K562 (cell line): ENCODE measurements around the gene ELMO1. TPM values are rescaled to one million over a fixed set of nuclear protein-coding genes. Genes with fewer than 3 reads are reported as not detected.

ENCODE experiments used
- ATAC-seq: fragments of 200-7000 bp; cut with Tn5 transposase; 3 replicates; pipeline ENCODE4 v1.9.1; 2020; ENCODE audit warnings: moderate library complexity
- BruUV-seq: library from RNA; stranded (reverse); fragments of 400-500 nt; replicated peaks from 2 replicates; lab custom pipeline; 2021; lab: Mats Ljungman, UMichigan
- CTCF ChIA-PET: fragments of 300-600 bp; formaldehyde crosslinking; extraction: SDS; loops from one replicate; lab custom pipeline; 2021; ENCODE audit warnings: low intra/inter-chr PET ratio; lab: Yijun Ruan, JAX
- POLR2A ChIA-PET: fragments of 300-600, 350-650 bp; sonication (Branson Sonifier 250); formaldehyde crosslinking; extraction: SDS; loops from one replicate; lab custom pipeline; 2021; ENCODE audit warnings: antibody characterized with exemption, inconsistent platforms; lab: Yijun Ruan, JAX
- DNase-seq, 4 experiments: peaks; one replicate each; pipeline versions ENCODE4 v3.0.0 to v3.0.0-alpha.2; 2011 to 2018; ENCODE audit warnings: low spot score in 3 of 4, mixed read lengths in 3 of 4; ENCODE audit errors: extremely low read depth in 1 of 4
- FAIRE-seq: peaks from 2 replicates; lab custom pipeline; 2011; peaks lifted over from hg19 to GRCh38; lab: Jason Lieb, UNC
- H2AFZ ChIP-seq: 2 replicates; pipeline ENCODE4 v1.6.0; 2011; ENCODE audit warnings: low read depth, low read length, control low read depth, inconsistent platforms
- H3K27ac ChIP-seq: fragments of 200-600 bp; 3 replicates; pipeline ENCODE4 v1.8.0; 2011; ENCODE audit warnings: low read depth, mild to moderate bottlenecking, control low read depth, inconsistent platforms, low read length, moderate library complexity, mixed read lengths; ENCODE audit errors: extremely low read depth
- H3K27me3 ChIP-seq, 2 experiments: fragments of 300-600 bp in 1 of 2; 2 replicates in 1 of 2; 3 replicates in 1 of 2; pipeline versions ENCODE4 v1.6.0 to v1.8.0; 2011; ENCODE audit warnings: inconsistent platforms in 2 of 2, low read length in 2 of 2, mild to moderate bottlenecking in 1 of 2, mixed read lengths in 1 of 2, moderate library complexity in 1 of 2; ENCODE audit not compliant: control insufficient read depth in 2 of 2, insufficient read depth in 2 of 2
- H3K36me3 ChIP-seq: fragments of 300-600 bp; 3 replicates; pipeline ENCODE4 v1.8.0; 2011; ENCODE audit warnings: mild to moderate bottlenecking, low read length, inconsistent platforms; ENCODE audit not compliant: control insufficient read depth, insufficient read depth
- H3K4me1 ChIP-seq, 2 experiments: fragments of 200-600 bp in 1 of 2; replicated peaks in 1 of 2; 2 replicates in 1 of 2; 3 replicates in 1 of 2; pipeline versions ENCODE4 v1.5.1 to v1.8.0; 2011; ENCODE audit warnings: inconsistent platforms in 2 of 2, low read length in 2 of 2, mild to moderate bottlenecking in 1 of 2, mixed read lengths in 1 of 2, moderate library complexity in 1 of 2; ENCODE audit not compliant: control insufficient read depth in 2 of 2, insufficient read depth in 2 of 2
- H3K4me2 ChIP-seq: 2 replicates; pipeline ENCODE4 v1.6.1; 2011; ENCODE audit warnings: low read length, control low read depth, inconsistent platforms, mixed read lengths; ENCODE audit not compliant: insufficient read depth
- H3K4me3 ChIP-seq: fragments of 200-600 bp; sonication (generic), shearing (Covaris generic); 2 replicates; pipeline ENCODE4 v1.5.1; 2016; ENCODE audit warnings: control low read depth, inconsistent platforms
- H3K79me2 ChIP-seq: fragments of 200-600 bp; 3 replicates; pipeline ENCODE4 v1.8.0; 2011; ENCODE audit warnings: low read length, inconsistent platforms; ENCODE audit not compliant: control insufficient read depth, insufficient read depth
- H3K9ac ChIP-seq, 2 experiments: 2 replicates each; pipeline versions ENCODE4 v1.6.0 to v1.6.1; 2011; ENCODE audit warnings: low read depth in 2 of 2, low read length in 2 of 2, control low read depth in 1 of 2, inconsistent platforms in 1 of 2, mild to moderate bottlenecking in 1 of 2, mixed read lengths in 1 of 2; ENCODE audit not compliant: insufficient read depth in 1 of 2
- H3K9me1 ChIP-seq: one replicate; pipeline ENCODE4 v1.6.0; 2011; ENCODE audit warnings: inconsistent platforms, mild to moderate bottlenecking, low read length, moderate library complexity; ENCODE audit not compliant: control insufficient read depth, insufficient read depth
- H3K9me3 ChIP-seq: replicated peaks from 2 replicates; pipeline ENCODE4 v1.5.1; 2011; ENCODE audit warnings: low read depth, low read length, inconsistent platforms; ENCODE audit not compliant: control insufficient read depth, insufficient read depth
- H4K20me1 ChIP-seq: replicated peaks from 2 replicates; pipeline ENCODE4 v1.6.1; 2011; ENCODE audit warnings: low read length, inconsistent platforms, mixed read lengths; ENCODE audit not compliant: control insufficient read depth, insufficient read depth
- CHAMP1 ChIP-seq: fragments of 450-650 bp; IDR thresholded peaks from 2 replicates; pipeline ENCODE4 v1.6.1; 2016; ENCODE audit warnings: mild to moderate bottlenecking
- CHD1 ChIP-seq: fragments of 200-600 bp; sonication (generic); IDR thresholded peaks from one replicate; pipeline ENCODE4 v1.6.1; 2012; ENCODE audit warnings: mild to moderate bottlenecking, moderate library complexity, low read length, inconsistent platforms
- MAFG ChIP-seq: fragments of 450-650 bp; conservative IDR thresholded peaks from 2 replicates; pipeline ENCODE4 v1.6.1; 2016; ENCODE audit warnings: missing genetic modification characterization, missing compliant biosample characterization
- STAG1 ChIP-seq: sonication (generic); formaldehyde crosslinking; IDR thresholded peaks from 2 replicates; pipeline ENCODE4 v1.5.0; 2020; ENCODE audit warnings: missing genetic modification reagents, borderline replicate concordance
- WGBS: fragments of 100-300 bp; shearing (Covaris generic); methylation state at CpG from one replicate; pipeline ENCODE4 v1.1.6; 2016; ENCODE audit warnings: low coverage, mixed read lengths; ENCODE audit not compliant: insufficient coverage; ENCODE audit errors: missing lambda C conversion rate; 5-methylcytosine and 5-hydroxymethylcytosine counted together
- in situ Hi-C: fragments of 300-500 bp; cut with MboI; formaldehyde crosslinking; loops from 4 replicates; pipeline ENCODE4 v1.15.0; 2018; ENCODE audit warnings: inconsistent platforms, mixed read lengths
- intact Hi-C: fragments of 100-400 bp; cut with micrococcal nuclease; formaldehyde crosslinking; loops from 2 replicates; pipeline ENCODE4 v1.14.2; 2022
- polyA plus RNA-seq, 8 experiments: library from polyadenylated mRNA; depleted of rRNA in 4 of 8; stranded (reverse) in 5 of 8; unstranded in 3 of 8; fragments of >200 nt; fragmentation: Nextera tagmentation in 2 of 8; fragmentation: Illumina TruSeq in 1 of 8; extraction: Ambion mirVana in 2 of 8; extraction: Trizol in 1 of 8; gene quantifications; 2 replicates each; pipeline versions ENCODE4 v1.2.1 to v1.2.3, GENCODE V29; 2011 to 2014; ENCODE audit warnings: inconsistent platforms in 1 of 8, missing spikeins in 1 of 8
- total RNA-seq, 7 experiments: library from RNA; depleted of rRNA in 6 of 7; stranded (reverse); fragments of >200 nt in 6 of 7; fragmentation: Illumina TruSeq in 2 of 7; extraction: Trizol in 2 of 7; gene quantifications; 2 replicates each; pipeline versions ENCODE4 v1.2.1 to v1.2.3, GENCODE V29; 2011 to 2021; ENCODE audit warnings: low replicate concordance in 1 of 7

Gene ELMO1
- total and polyA plus RNA-seq, 9 of the 15 experiments (the other 6 are each of a cell fraction or from before 2014, with no cell fraction given): 0.36 to 7.2 (median 3.6) TPM

GRCh38 chr7:36928718-36929117 is 519.9 kb downstream of the ELMO1 start:
- ChIA-PET CTCF (no interaction called here), POLR2A (no interaction called here)
- H3K4me1 ChIP-seq: no peaks in the 10 kb centered on the region; a peak in 1 of 5 replicates
- H4K20me1 ChIP-seq: no peaks in the 10 kb centered on the region
- WGBS: 0% methylated on average over 1 of the region's 2 CpGs
- no peak for FAIRE-seq
- DNase-seq: no peak
- TF ChIP-seq STAG1 (CRISPR knock-in tag) (no peak), CHAMP1 (no peak), CHD1 (no peak), MAFG (tag) (no peak)
- no peaks in the 10 kb centered on the region for H3K9me1 ChIP-seq
- H3K4me2 ChIP-seq: no peak overlapping the region; the same call in 1 of the 2 replicates
- in situ Hi-C loops: no loop called here
- intact Hi-C loops: no loop called here
- ATAC-seq: no peak
- H3K36me3 ChIP-seq: no peaks in the 10 kb centered on the region
- no peak overlapping the region for H3K4me3 ChIP-seq
- H3K9ac ChIP-seq: no peak overlapping the region
- BruUV-seq: no TSS peak
- H3K27me3 ChIP-seq: no peaks in the 10 kb centered on the region; a peak in 1 of 5 replicates
- no peaks in the 10 kb centered on the region for H3K9me3 ChIP-seq
- H3K79me2 ChIP-seq: no peaks in the 10 kb centered on the region
- no peak overlapping the region for H2AFZ ChIP-seq
- H3K27ac ChIP-seq: no peak overlapping the region
